GM10266 (cell line): ENCODE results near the gene HOATZ.

Experiments
- DNase-seq: peaks from one replicate; pipeline ENCODE4 v3.0.0; 2012; ENCODE audit errors: extremely low spot score
- CTCF ChIP-seq: IDR thresholded peaks from 2 replicates; pipeline ENCODE4 v1.5.1; 2012; ENCODE audit warnings: mild to moderate bottlenecking, low read depth; ENCODE audit not compliant: control insufficient read depth, insufficient read depth; ENCODE audit errors: missing control alignments

Gene HOATZ

DNA sequence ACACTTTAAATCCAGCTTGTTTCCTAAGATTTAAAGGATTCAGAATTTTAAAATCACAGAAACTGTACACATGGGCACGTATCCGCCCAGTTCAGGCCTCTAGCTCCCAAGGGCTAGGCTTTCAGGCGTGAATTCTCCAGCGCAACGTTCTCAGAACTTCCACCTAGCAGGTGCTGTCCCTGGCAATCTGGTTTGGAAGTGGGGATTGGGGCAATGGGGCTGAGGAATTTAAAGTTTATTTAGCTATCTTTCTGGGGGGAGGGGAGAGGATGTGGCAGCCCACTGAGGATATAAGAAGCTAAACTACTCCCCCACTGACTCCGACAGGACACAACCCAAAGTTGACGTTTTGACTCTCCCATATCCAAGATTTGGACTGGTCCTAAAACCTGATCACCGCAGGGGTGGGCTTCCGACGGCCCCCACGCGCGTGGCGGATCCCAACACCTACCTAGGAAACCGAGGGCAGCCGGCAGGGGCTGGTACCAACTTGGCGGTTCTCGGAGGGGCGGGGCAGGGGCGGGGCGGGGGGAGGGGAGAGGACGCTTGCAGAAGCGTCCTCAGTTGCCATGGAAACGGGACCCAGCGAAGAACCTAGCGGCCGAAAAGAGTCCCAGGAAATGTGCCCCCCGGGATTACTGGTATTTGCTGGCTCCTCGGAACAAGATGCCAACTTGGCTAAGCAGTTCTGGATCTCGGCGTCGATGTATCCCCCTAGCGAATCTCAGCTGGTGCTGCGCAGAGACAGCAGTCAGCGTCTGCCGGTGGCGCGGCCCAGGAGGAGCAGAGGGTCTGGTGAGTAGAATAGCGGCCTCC lies at the start of gene HOATZ:
Gene HOATZ, plus strand, starts transcription at position 563 of the 816 bp plus-strand sequence. Its CDS starts 7 bp downstream, at position 570.
- no peak for DNase-seq
- no peak for TF ChIP-seq CTCF

GRCh38 chr11:111465400-111465799 lies 49.2 kb upstream of the HOATZ start:
- no peak for DNase-seq
- no peak for TF ChIP-seq CTCF

GRCh38 chr11:111466615-111467014 lies 48.0 kb upstream of the HOATZ start:
- no peak for TF ChIP-seq CTCF
- no peak for DNase-seq

DNA sequence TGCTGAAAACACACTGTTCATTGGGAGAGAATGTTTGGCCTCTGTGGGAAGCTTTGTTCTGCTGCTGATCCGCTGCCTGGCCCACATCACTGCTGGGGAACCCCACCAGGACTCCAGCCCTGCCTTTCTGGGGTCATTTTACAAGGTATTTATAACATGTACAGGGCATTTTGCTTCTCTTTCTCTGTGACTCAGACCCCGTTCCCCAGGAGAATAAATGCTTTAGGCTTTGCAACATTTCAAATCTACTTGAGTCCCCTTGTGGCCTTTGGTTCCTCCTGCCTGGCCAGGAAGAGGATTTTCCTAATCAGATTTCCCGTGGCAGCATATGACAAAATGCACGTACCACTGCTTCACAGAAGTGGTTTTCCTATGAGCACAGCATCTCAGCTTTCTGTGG lies 45.4 kb upstream of the HOATZ start:
- no peak for DNase-seq
- no peak for TF ChIP-seq CTCF

- no peak for DNase-seq
- no peak for TF ChIP-seq CTCF
Measured at GRCh38 chr11:111472228-111472627, 42.4 kb upstream of the HOATZ start.

DNA sequence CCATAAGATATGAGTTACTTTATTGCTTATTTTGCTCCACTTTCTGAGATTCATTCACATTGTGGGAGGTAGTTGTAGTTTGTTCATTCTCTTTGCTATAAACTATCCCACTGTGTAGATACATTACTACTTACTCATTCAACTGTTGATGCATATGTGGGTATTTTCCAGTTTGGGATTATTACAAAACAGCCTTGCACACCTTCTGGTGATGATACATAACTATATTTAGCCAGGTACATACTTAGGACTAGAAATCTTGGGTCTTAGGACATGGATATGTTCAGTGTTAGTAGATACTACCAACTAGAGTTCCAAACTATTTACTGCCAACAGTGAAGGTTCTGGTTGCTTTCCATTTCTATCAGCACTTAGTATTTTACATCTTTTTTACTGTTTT lies 40.1 kb upstream of the HOATZ start:
- no peak for TF ChIP-seq CTCF
- DNase-seq = no peak

- no peak for TF ChIP-seq CTCF
- DNase-seq = no peak
Measured at GRCh38 chr11:111476366-111476765, 38.2 kb upstream of the HOATZ start.
